Endothelial cell of umbilical vein (primary cell): Measurements from ENCODE around the gene BRF1. TPM values are rescaled to one million over a fixed set of nuclear protein-coding genes. Genes with fewer than 3 reads are reported as not detected.

Experiments
- BruUV-seq: library from RNA; stranded (reverse); fragments of 400-500 nt; replicated peaks from 2 replicates; lab custom pipeline; 2021; lab: Mats Ljungman, UMichigan
- CTCF ChIA-PET: fragments of 300-600, 350-600 bp; sonication (Branson Sonifier 250); formaldehyde crosslinking; loops from one replicate; lab custom pipeline; 2021; ENCODE audit warnings: antibody characterized with exemption, inconsistent platforms; lab: Charles Lee
- POLR2A ChIA-PET: fragments of 300-600, 350-600 bp; sonication (Branson Sonifier 250); formaldehyde crosslinking; loops from one replicate; lab custom pipeline; 2021; ENCODE audit warnings: antibody characterized with exemption, inconsistent platforms; lab: Charles Lee
- DNase-seq: peaks from one replicate; pipeline ENCODE4 v3.0.0-alpha.2; 2011; ENCODE audit warnings: low read depth, low spot score
- FAIRE-seq: peaks from 2 replicates; lab custom pipeline; 2011; peaks lifted over from hg19 to GRCh38; lab: Jason Lieb, UNC
- H2AFZ ChIP-seq: 2 replicates; pipeline ENCODE4 v1.6.0; 2012; ENCODE audit warnings: low read depth, low read length, control low read depth, inconsistent platforms
- H3K27ac ChIP-seq: 2 replicates; pipeline ENCODE4 v1.5.1; 2011; ENCODE audit warnings: low read depth, mild to moderate bottlenecking, control low read depth, low read length, moderate library complexity; ENCODE audit not compliant: insufficient read depth
- H3K27me3 ChIP-seq, 2 experiments: 2 replicates each; pipeline versions ENCODE4 v1.6.0 to v1.6.1; 2011; ENCODE audit warnings: low read length in 2 of 2, mixed read lengths in 1 of 2; ENCODE audit not compliant: control insufficient read depth in 2 of 2, insufficient read depth in 2 of 2
- H3K36me3 ChIP-seq, 2 experiments: 2 replicates in 1 of 2; 3 replicates in 1 of 2; pipeline ENCODE4 v1.5.1; 2011; ENCODE audit warnings: low read length in 2 of 2, mild to moderate bottlenecking in 1 of 2, moderate library complexity in 1 of 2; ENCODE audit not compliant: control insufficient read depth in 2 of 2, insufficient read depth in 2 of 2; ENCODE audit errors: extremely low read depth in 1 of 2
- H3K4me1 ChIP-seq: 3 replicates; pipeline ENCODE4 v1.5.1; 2011; ENCODE audit warnings: mild to moderate bottlenecking, low read length; ENCODE audit not compliant: control insufficient read depth, insufficient read depth; ENCODE audit errors: extremely low read depth
- H3K4me2 ChIP-seq: 2 replicates; pipeline ENCODE4 v1.6.1; 2011; ENCODE audit warnings: low read length, control low read depth, mixed read lengths; ENCODE audit not compliant: insufficient read depth
- H3K4me3 ChIP-seq, 3 experiments: fragments of 200-600 bp in 1 of 3; sonication (generic), shearing (Covaris generic) in 1 of 3; replicated peaks in 1 of 3; 2 replicates each; pipeline ENCODE4 v1.5.1; 2011 to 2016; ENCODE audit warnings: control low read depth in 3 of 3, low read length in 3 of 3, mild to moderate bottlenecking in 2 of 3, inconsistent platforms in 1 of 3, low read depth in 1 of 3, moderate library complexity in 1 of 3; ENCODE audit not compliant: insufficient read depth in 1 of 3
- H3K79me2 ChIP-seq: 2 replicates; pipeline ENCODE4 v1.6.0; 2012; ENCODE audit warnings: low read length, inconsistent platforms; ENCODE audit not compliant: control insufficient read depth, insufficient read depth
- H3K9ac ChIP-seq: replicated peaks from 2 replicates; pipeline ENCODE3; 2011; ENCODE audit warnings: low read length, control low read depth; ENCODE audit not compliant: insufficient read depth; ENCODE audit errors: extremely low read depth
- H3K9me1 ChIP-seq: replicated peaks from 3 replicates; pipeline ENCODE4 v1.6.0; 2011; ENCODE audit warnings: mild to moderate bottlenecking, low read length; ENCODE audit not compliant: control insufficient read depth, insufficient read depth; ENCODE audit errors: extremely low read depth
- H3K9me3 ChIP-seq: replicated peaks from 2 replicates; pipeline ENCODE4 v1.5.1; 2012; ENCODE audit warnings: low read length, inconsistent platforms; ENCODE audit not compliant: control insufficient read depth, insufficient read depth
- H4K20me1 ChIP-seq: replicated peaks from 2 replicates; pipeline ENCODE3; 2011; ENCODE audit warnings: mild to moderate bottlenecking, low read length; ENCODE audit not compliant: control insufficient read depth, insufficient read depth; ENCODE audit errors: extremely low read depth
- EZH2 ChIP-seq: IDR thresholded peaks from 2 replicates; pipeline ENCODE4 v1.6.1; 2012; ENCODE audit warnings: borderline replicate concordance, low read depth, mild to moderate bottlenecking, moderate library complexity, low read length, inconsistent platforms; ENCODE audit not compliant: severe bottlenecking
- FOS ChIP-seq: IDR thresholded peaks from 2 replicates; pipeline ENCODE4 v1.6.1; 2011; ENCODE audit warnings: mild to moderate bottlenecking, low read length, moderate library complexity, borderline replicate concordance; ENCODE audit not compliant: insufficient read depth
- GATA2 ChIP-seq: IDR thresholded peaks from 2 replicates; pipeline ENCODE4 v1.7.0; 2011; ENCODE audit warnings: low read depth, mild to moderate bottlenecking, moderate library complexity, mixed read lengths, low read length; ENCODE audit not compliant: insufficient read length, insufficient read depth
- JUN ChIP-seq: IDR thresholded peaks from 2 replicates; pipeline ENCODE4 v1.6.1; 2011; ENCODE audit warnings: borderline replicate concordance, low read depth; ENCODE audit not compliant: insufficient read length, insufficient read depth
- MYC ChIP-seq: IDR thresholded peaks from one replicate; pipeline ENCODE4 v1.6.1; 2011; ENCODE audit warnings: mild to moderate bottlenecking, low read depth, low read length
- POLR2A ChIP-seq: IDR thresholded peaks from 2 replicates; pipeline ENCODE4 v1.6.1; 2012; ENCODE audit warnings: low read depth, mild to moderate bottlenecking, control low read depth, low read length
- POLR2AphosphoS5 ChIP-seq: IDR thresholded peaks from 2 replicates; pipeline ENCODE4 v1.6.1; 2012; ENCODE audit warnings: low read depth, mild to moderate bottlenecking, control low read depth, low read length, moderate library complexity; ENCODE audit not compliant: insufficient read depth
- dilution Hi-C: fragments of 300-500 bp; cut with MboI; formaldehyde crosslinking; loops from one replicate; pipeline ENCODE4 v1.15.0; 2019; ENCODE audit warnings: low sequenced_read_pairs; ENCODE audit not compliant: extremely low pct_ligation_motif_present
- intact Hi-C: fragments of 100-400 bp; cut with micrococcal nuclease; formaldehyde crosslinking; loops from one replicate; pipeline ENCODE4 v1.10.0; 2022
- polyA plus RNA-seq, 4 experiments: library from polyadenylated mRNA; depleted of rRNA in 3 of 4; stranded (reverse) in 3 of 4; unstranded in 1 of 4; fragments of >200 nt; gene quantifications; 2 replicates each; pipeline versions ENCODE4 v1.2.1 to v1.2.3, GENCODE V29; 2011 to 2012; ENCODE audit warnings: missing spikeins in 1 of 4
- total RNA-seq: library from RNA; stranded (reverse); gene quantifications from 2 replicates; pipeline ENCODE4 v1.2.3, GENCODE V29; 2021
- TF ChIP-seq, protein P1 (sequence below): IDR thresholded peaks from 2 replicates; pipeline ENCODE4 v1.6.1; 2011; ENCODE audit not compliant: insufficient read depth, insufficient read length
- TF ChIP-seq, protein P2 (sequence below), 2 donors: IDR thresholded peaks; 1 replicate in 1 of 2; 2 replicates in 1 of 2; pipeline ENCODE4 v1.5.1; 2011; ENCODE audit warnings: low read length in 2 of 2, mild to moderate bottlenecking in 2 of 2, moderate library complexity in 2 of 2, control low read depth in 1 of 2, inconsistent platforms in 1 of 2, low read depth in 1 of 2; ENCODE audit not compliant: insufficient read depth in 1 of 2; ENCODE audit errors: extremely low read depth in 1 of 2

BRF1 gene
- total and polyA plus RNA-seq, 2 donors (not counting 3 experiments of a cell fraction or from before 2014, with no cell fraction given), result 19.0 to 47.2 TPM

DNA sequence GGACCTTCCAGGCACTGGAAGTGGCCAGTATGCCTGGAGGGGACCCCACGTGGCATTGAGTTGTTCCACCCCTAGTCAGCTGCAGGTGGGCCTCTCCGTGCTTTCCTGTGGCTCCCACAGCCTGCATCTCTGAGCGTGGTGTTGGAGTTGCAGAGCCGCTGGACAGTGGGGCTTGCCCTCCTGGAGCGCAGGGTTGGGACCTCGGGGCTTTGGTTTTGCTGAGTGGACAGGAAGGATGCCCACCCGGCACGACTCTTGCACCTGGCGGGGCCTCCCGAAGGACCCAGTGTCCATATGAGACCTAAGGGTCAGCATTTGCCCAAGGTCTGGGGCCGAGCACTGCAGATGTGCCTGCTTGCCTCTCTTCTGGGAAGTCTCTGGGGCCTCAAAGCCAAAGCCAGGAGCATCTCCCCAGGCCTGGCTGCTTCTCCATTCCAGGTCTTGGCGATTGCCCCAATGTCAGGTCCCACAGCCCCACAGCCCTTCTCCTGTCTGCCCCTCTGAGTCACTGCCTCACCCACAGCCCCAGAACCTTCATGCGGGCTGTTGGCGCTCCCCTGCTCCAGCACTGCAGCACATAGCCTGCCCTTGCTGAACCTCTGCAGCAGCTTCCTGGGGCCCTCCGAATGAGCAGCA lies 15.3 kb upstream of the BRF1 start:
- TF ChIP-seq, protein P1, sequence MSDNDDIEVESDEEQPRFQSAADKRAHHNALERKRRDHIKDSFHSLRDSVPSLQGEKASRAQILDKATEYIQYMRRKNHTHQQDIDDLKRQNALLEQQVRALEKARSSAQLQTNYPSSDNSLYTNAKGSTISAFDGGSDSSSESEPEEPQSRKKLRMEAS, result no peak
- TF ChIP-seq GATA2 (no peak), EZH2 (no peak)
- Histone ChIP-seq H4K20me1 (no peaks in the 10 kb centered on the region), H3K27ac (no peak overlapping the region), H3K4me1 (peaks cover 8% of the 10 kb centered on the region), H3K79me2 (peaks cover 8% of the 10 kb centered on the region), H3K4me3 (peak overlapping the region in 1 of 3 experiments; percentile 61), H3K27me3 (no peaks in the 10 kb centered on the region), H3K9me1 (no peaks in the 10 kb centered on the region), H3K4me2 (peak overlapping the region; percentile 32), H3K9me3 (no peaks in the 10 kb centered on the region), H3K9ac (no peak overlapping the region), H3K36me3 (no peaks in the 10 kb centered on the region), H2AFZ (no peak overlapping the region)
- intact Hi-C loops, result no loop called here
- CTCF ChIA-PET, result interaction anchor here (1.1 to 2.0 kb wide), 2 partner anchors 36 to 132 kb away, joined by 3 to 12 read pairs; no protein-coding TSS in a partner anchor
- FAIRE-seq, result peak; percentile 24
- dilution Hi-C loops, result no loop called here
- POLR2A ChIA-PET, result no interaction called here
- no TSS peak for BruUV-seq
- no peak for DNase-seq

DNA sequence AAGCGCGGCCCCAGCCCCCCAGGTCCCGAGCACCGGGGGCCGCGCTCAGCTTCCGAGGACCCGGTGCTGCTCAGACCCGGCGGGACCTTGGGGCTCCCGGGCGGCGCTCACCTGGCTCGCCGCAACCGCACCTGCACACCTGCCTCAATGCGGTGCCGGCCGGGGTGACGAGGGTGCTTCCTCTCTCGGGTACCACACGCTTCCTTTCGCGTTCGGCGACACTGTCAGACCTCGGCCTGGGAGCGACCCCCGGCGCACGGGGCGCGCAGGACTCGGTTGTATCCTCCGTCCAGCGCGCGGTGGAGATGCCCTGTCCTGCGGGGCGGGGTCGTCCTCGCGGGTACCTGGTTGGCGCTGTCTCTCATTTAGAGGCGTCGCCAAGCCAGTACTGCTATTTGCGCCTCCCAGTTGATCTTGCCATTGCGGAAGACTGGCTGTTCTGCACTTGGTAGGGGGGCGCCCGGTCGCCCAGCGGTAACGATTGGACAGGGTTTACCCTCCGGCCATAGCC lies 14.5 kb upstream of the BRF1 start:
- POLR2A ChIA-PET, result no interaction called here
- Histone ChIP-seq H3K9me1 (no peaks in the 10 kb centered on the region), H3K9ac (no peak overlapping the region), H3K4me3 (peak overlapping the region; percentile 3 to 61 (median 49)), H4K20me1 (no peaks in the 10 kb centered on the region), H3K4me1 (peaks cover 8% of the 10 kb centered on the region), H3K9me3 (no peaks in the 10 kb centered on the region), H3K27me3 (no peaks in the 10 kb centered on the region), H3K79me2 (peaks cover 5% of the 10 kb centered on the region), H2AFZ (peak overlapping the region; percentile 8), H3K4me2 (peak overlapping the region; percentile 32), H3K36me3 (no peaks in the 10 kb centered on the region), H3K27ac (no peak overlapping the region)
- FAIRE-seq (no peak), DNase-seq (peak; percentile 41)
- dilution Hi-C loops, result no loop called here
- BruUV-seq, result TSS peak; percentile 14
- TF ChIP-seq POLR2AphosphoS5 (no peak), FOS (no peak), JUN (no peak), MYC (no peak), GATA2 (no peak), POLR2A (no peak), EZH2 (no peak)
- TF ChIP-seq, protein P1, result no peak
- TF ChIP-seq, protein P2, sequence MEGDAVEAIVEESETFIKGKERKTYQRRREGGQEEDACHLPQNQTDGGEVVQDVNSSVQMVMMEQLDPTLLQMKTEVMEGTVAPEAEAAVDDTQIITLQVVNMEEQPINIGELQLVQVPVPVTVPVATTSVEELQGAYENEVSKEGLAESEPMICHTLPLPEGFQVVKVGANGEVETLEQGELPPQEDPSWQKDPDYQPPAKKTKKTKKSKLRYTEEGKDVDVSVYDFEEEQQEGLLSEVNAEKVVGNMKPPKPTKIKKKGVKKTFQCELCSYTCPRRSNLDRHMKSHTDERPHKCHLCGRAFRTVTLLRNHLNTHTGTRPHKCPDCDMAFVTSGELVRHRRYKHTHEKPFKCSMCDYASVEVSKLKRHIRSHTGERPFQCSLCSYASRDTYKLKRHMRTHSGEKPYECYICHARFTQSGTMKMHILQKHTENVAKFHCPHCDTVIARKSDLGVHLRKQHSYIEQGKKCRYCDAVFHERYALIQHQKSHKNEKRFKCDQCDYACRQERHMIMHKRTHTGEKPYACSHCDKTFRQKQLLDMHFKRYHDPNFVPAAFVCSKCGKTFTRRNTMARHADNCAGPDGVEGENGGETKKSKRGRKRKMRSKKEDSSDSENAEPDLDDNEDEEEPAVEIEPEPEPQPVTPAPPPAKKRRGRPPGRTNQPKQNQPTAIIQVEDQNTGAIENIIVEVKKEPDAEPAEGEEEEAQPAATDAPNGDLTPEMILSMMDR (IDR thresholded peaks at IDR 0.05; ENCODE audit: extremely low read depth in 1 of 2, insufficient read depth in 1 of 2, low read depth in 1 of 2, low read length in 2 of 2), result no peak
- CTCF ChIA-PET, result interaction anchor here (1.3 to 2.0 kb wide), 5 partner anchors 18 to 175 kb away, joined by 3 to 12 read pairs (median 4); no protein-coding TSS in a partner anchor
- intact Hi-C loops, result no loop called here
